HG02798 (cell line): ENCODE results near the gene CALHM2.
"Not testable (repeated sequence)": the region's sequence is repeated elsewhere in the genome, so short reads cannot be mapped to it uniquely, and the experiment has no call there.

Source experiments
- ATAC-seq: cut with Tn5 transposase; IDR thresholded peaks from one replicate; pipeline ENCODE4 v1.9.1; 2021; ENCODE audit warnings: mild to moderate bottlenecking; ENCODE audit not compliant: unreplicated experiment, poor library complexity

The CALHM2 gene

GRCh38 chr10:103419101-103419500 lies 33.1 kb downstream of the CALHM2 start:
- no peak for ATAC-seq

DNA sequence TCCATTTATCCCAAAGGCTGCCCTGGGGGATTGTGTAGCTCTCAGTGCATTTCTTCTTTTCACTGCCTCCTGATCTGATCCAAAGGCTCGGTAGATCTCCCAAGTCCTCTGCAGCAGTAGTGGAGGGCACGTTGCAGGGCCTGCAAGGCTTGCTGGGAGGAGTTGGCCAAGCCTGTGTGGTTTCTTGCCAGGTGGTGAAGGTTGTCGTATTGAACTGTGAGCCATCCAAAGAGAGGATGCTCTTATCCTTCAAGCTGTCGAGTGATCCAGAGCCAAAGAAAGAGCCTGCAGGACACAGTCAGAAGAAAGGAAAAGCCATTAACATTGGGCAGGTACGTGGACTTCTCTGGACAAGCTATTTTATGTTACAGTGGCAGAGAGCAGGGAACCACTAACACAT lies 34.6 kb downstream of the CALHM2 start:
- ATAC-seq = no peak

GRCh38 chr10:103417148-103417469 lies 35.1 kb downstream of the CALHM2 start:
- not testable (repeated sequence) for ATAC-seq

DNA sequence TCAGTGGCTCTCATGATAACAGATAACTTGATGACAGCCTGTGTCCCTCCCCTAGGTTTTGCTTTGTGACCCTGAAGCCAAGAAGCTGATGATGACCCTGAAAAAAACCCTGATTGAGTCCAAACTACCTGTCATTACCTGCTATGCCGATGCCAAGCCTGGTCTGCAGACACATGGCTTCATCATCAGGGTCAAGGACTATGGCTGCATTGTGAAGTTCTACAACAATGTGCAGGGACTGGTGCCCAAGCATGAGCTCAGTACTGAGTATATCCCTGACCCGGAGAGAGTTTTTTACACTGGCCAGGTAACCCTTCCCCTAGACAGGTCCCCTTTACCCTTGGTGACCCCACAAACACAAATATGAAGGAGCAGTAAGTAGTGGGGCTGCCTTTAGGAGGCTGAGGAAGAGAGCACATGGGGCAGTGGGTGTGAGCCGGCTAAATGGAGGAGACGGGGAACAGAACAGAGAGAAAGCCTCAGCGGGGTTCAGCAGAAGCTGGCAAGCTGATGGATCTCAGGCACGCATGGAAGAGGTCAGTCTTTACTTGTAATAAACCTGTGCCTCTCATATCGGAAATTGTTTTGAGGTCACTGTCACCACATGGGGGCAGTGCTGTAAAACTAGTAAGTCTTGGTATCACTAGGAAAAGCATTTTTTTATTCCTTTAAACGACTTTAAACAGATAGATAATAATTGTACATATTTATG lies 35.6 kb downstream of the CALHM2 start:
- ATAC-seq = no peak

- no peak for ATAC-seq
These were observed 36.6 kb downstream of the CALHM2 start for GRCh38 chr10:103415581-103415980.

GRCh38 chr10:103413564-103413963 lies 38.6 kb downstream of the CALHM2 start:
- ATAC-seq = no peak

DNA sequence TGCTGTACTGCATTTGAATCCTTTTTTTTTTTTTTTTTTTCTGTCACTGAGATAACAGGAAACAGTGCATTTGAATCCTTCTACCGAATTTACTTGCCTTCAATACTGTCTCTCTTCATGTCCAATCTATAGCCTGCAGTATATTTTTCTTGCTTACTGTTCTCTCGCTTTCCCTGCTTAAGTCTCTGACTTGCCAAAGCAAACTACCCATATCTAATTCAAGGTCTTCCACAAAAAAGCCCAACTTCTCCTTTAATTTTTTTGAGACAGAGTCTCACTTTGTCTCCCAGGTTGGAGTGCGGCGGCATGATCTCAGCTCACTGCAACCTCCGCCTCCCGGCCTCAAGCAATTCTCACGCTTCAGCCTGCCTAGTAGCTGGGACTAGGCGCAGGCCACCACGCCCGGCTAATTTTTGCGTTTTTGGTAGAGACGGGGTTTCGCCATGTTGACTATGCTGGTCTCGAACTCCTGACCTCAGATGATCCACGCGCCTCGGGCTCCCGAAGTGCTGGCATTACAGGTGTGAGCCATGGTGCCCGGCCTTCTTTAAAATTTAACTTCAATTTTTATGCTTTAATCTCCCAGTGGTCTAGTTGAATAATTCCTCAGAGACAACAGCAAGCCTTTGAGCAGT lies 54.9 kb downstream of the CALHM2 start:
- no peak for ATAC-seq

DNA sequence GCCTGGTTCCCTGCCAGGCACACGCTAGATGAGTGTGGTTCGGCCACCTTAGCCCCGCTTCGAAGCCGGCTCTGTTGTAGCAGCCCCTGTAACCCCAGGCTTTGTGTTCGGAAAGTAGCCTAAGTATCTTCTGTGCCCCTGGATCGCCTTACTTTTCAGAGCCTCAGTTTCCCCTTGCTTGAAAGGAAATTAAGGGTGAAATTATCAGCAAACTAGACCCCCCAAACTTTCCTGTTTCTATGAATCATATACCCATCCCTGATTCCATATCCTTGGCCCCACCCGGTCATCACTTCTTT lies 55.4 kb downstream of the CALHM2 start:
- ATAC-seq = no peak
